ENCODE results near the gene DDO. TPM values are rescaled to one million over a fixed set of nuclear protein-coding genes. Genes with fewer than 3 reads are reported as not detected.

The DDO gene
- total RNA-seq, 1 donor from 2014 or later, result not detected

DNA sequence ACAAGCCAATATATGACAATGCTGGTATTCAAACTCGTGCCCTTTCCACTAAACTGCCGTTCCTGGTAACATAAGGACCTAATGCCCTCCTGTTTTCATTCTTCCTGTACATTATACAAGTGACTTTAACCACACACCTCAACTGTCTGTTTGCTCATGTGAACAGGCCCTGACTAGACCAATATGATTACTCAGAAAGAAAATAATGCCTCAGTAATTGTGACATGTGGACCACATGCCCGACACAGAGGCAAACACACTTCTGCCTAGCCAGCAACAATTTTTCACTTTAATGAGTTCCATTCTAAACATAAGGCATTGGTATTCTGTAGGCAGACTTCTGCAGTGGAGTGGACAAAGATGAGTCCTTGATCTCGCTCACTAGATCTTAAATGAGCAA is 31.0 kb upstream of the DDO start:
- Mint-ChIP-seq H3K9me3 (no peaks in the 10 kb centered on the region), H3K4me3 (no peak overlapping the region), H3K4me1 (no peaks in the 10 kb centered on the region), H3K27me3 (ENCODE audit: low read depth) (peaks cover 2% of the 10 kb centered on the region), H3K36me3 (ENCODE audit: low read depth) (no peaks in the 10 kb centered on the region), H3K27ac (ENCODE audit: unreplicated experiment) (no peak overlapping the region)
- TF ChIP-seq, protein P1, sequence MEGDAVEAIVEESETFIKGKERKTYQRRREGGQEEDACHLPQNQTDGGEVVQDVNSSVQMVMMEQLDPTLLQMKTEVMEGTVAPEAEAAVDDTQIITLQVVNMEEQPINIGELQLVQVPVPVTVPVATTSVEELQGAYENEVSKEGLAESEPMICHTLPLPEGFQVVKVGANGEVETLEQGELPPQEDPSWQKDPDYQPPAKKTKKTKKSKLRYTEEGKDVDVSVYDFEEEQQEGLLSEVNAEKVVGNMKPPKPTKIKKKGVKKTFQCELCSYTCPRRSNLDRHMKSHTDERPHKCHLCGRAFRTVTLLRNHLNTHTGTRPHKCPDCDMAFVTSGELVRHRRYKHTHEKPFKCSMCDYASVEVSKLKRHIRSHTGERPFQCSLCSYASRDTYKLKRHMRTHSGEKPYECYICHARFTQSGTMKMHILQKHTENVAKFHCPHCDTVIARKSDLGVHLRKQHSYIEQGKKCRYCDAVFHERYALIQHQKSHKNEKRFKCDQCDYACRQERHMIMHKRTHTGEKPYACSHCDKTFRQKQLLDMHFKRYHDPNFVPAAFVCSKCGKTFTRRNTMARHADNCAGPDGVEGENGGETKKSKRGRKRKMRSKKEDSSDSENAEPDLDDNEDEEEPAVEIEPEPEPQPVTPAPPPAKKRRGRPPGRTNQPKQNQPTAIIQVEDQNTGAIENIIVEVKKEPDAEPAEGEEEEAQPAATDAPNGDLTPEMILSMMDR (conservative IDR thresholded peaks at IDR 0.05), result no peak
- DNase-seq (ENCODE audit: low read depth, low spot score), result no peak

DNA sequence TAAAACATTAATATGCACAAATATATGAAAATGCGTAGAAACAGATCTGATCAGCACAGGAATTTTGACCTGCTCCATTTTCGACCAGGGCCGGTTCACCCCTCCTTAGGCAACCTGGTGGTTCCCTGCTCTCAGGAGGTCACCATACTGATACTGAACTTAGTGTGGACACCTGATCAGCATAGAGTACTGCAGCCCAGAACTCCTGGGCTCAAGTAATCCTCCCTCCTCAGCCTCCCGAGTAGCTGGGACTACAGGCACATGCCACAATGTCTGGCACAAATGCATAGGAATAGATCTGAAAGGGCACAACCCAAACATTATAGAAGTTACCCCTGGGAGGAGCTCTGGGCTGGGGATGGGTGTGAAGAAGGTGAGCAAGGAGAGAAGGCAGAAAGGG is 24.7 kb upstream of the DDO start:
- H3K36me3 Mint-ChIP-seq (ENCODE audit: low read depth), result no peaks in the 10 kb centered on the region

DNA sequence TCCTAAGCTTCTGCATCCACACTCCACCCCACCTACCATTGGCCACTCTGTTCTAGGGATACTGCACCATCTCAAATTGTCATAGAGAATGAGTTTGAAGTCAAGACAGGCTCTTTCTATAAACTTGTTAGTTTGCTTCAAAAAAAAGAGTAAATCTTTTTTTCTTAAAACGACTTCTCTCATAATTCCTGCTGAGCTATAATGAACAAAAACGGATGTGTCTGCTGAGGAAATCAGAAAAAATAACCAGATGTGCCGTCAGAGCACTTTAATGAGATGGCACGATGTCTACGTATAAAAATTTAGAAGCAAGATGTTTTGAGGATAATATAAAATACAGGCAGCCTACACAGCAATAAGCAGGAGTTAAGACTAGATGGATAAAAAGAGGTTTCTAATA is 24.0 kb upstream of the DDO start:
- TF ChIP-seq, protein P1 (conservative IDR thresholded peaks at IDR 0.05), result no peak
- DNase-seq (ENCODE audit: low read depth, low spot score), result no peak
- Mint-ChIP-seq H3K36me3 (ENCODE audit: low read depth) (no peaks in the 10 kb centered on the region), H3K27ac (ENCODE audit: unreplicated experiment) (no peak overlapping the region), H3K4me3 (no peak overlapping the region), H3K27me3 (ENCODE audit: low read depth) (no peaks in the 10 kb centered on the region), H3K4me1 (no peaks in the 10 kb centered on the region), H3K9me3 (peaks cover 7% of the 10 kb centered on the region)

More for the DNA sequence above, 24.7 kb upstream of the DDO start:
- no peak overlapping the region for H3K27ac Mint-ChIP-seq (ENCODE audit: unreplicated experiment)
- no peaks in the 10 kb centered on the region for H3K4me1 Mint-ChIP-seq
- TF ChIP-seq, protein P1 (conservative IDR thresholded peaks at IDR 0.05), result no peak
- H3K9me3 Mint-ChIP-seq, result peaks cover 5% of the 10 kb centered on the region
- DNase-seq (ENCODE audit: low read depth, low spot score), result no peak
- H3K27me3 Mint-ChIP-seq (ENCODE audit: low read depth), result no peaks in the 10 kb centered on the region
- no peak overlapping the region for H3K4me3 Mint-ChIP-seq

DNA sequence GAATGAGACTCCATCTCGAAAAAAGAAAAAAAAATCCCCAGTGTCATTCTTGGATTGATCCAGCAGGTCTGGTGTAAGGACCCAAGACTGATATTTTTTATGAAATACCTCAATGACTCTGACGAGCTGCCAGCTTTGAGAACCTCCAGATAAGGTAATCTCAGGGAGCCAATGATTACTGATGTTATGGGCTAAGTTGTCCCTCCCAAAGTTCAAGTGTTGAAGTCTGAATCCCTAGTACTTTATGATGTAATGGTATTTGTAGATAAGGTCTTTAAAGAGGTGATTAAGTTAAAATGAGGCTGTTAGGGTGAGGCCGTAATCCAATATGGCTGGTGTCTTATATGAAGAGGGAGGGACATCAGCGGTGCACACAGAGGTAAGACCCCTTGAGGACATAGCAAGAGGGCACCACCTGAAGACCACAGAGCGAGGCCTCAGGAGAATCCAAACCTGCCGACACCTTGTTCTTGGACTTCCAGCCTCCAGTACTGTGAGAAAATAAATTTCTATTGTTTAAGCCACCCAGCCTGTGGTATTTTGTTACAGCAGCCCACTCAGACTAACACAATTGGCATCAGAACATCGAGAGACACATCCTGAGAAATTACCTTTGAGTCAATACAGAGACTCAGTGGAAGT is 19.7 kb upstream of the DDO start:
- Mint-ChIP-seq H3K4me3 (no peak overlapping the region), H3K36me3 (ENCODE audit: low read depth) (no peaks in the 10 kb centered on the region), H3K27me3 (ENCODE audit: low read depth) (peaks cover 8% of the 10 kb centered on the region), H3K27ac (ENCODE audit: unreplicated experiment) (no peak overlapping the region), H3K4me1 (no peaks in the 10 kb centered on the region), H3K9me3 (peaks cover 7% of the 10 kb centered on the region)
- TF ChIP-seq, protein P1 (conservative IDR thresholded peaks at IDR 0.05), result no peak
- DNase-seq (ENCODE audit: low read depth, low spot score), result no peak

DNA sequence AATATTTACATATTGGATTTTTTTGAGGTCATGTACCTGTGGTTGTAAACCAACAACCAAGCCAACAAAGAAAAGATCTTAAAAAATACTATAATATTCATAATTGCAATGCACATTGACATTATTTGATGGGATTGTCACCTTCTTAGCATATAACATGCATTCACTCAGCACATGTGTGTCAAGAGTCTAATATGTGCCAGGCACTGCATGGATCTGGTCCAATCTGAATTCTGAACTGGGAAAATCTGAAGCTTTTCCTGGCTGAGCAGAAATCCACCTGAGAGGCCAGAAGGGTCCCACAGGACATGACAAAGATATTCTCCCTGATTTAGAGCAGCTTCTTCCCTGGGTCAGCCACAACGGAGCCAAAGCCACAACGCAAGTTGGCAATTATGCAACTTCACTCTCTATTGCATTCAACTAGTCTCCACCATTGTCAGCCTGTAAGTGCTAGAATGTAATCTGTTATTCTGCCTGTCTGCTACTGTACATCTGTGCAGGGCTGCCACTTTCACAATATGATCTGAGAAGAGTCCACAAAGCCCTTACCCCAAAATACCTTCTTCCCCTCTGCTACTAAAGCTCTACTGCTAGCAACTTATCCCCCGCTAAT is 17.0 kb upstream of the DDO start:
- no peak for DNase-seq (ENCODE audit: low read depth, low spot score)
- TF ChIP-seq, protein P1 (conservative IDR thresholded peaks at IDR 0.05), result no peak
- no peak overlapping the region for H3K4me3 Mint-ChIP-seq
- H3K27me3 Mint-ChIP-seq (ENCODE audit: low read depth), result peaks cover 19% of the 10 kb centered on the region
- H3K4me1 Mint-ChIP-seq, result no peaks in the 10 kb centered on the region
- H3K36me3 Mint-ChIP-seq (ENCODE audit: low read depth), result no peaks in the 10 kb centered on the region
- H3K9me3 Mint-ChIP-seq, result peaks cover 7% of the 10 kb centered on the region
- H3K27ac Mint-ChIP-seq (ENCODE audit: unreplicated experiment), result no peak overlapping the region

All from neural crest cell (in vitro differentiated cells).